ENCODE data around the gene POC1A. TPM values are rescaled to one million over a fixed set of nuclear protein-coding genes. Genes with fewer than 3 reads are reported as not detected.
A peak's percentile ranks its signal among the peaks of the same experiment; 100 is the strongest.
"Not testable (repeated sequence)": the region's sequence is repeated elsewhere in the genome, so short reads cannot be mapped to it uniquely, and the experiment has no call there.

POC1A gene
- total and polyA plus RNA-seq, 2 experiments from 2014 or later: 19.1 to 26.7 TPM

DNA sequence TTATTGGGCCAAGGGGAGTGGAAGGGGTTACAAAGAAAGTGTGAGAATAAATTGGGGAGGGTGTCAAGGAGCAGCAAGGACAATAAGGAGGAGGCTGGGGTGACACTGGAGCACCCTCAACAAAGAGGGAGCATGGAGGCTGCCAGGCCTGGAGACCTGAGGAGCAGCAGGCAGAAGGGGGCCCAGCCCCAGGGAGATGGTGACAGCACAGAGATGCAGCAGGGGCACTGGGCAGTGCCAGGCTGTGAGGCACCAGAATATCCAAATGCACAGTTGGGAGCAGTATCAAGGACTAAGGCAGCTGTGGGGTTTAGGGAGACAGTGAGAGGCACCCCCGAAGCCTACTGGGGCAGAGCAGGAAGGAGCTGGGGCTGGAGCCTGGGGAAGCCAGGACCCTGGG is 24.3 kb upstream of the POC1A start (continued):
- TF ChIP-seq, protein P1, sequence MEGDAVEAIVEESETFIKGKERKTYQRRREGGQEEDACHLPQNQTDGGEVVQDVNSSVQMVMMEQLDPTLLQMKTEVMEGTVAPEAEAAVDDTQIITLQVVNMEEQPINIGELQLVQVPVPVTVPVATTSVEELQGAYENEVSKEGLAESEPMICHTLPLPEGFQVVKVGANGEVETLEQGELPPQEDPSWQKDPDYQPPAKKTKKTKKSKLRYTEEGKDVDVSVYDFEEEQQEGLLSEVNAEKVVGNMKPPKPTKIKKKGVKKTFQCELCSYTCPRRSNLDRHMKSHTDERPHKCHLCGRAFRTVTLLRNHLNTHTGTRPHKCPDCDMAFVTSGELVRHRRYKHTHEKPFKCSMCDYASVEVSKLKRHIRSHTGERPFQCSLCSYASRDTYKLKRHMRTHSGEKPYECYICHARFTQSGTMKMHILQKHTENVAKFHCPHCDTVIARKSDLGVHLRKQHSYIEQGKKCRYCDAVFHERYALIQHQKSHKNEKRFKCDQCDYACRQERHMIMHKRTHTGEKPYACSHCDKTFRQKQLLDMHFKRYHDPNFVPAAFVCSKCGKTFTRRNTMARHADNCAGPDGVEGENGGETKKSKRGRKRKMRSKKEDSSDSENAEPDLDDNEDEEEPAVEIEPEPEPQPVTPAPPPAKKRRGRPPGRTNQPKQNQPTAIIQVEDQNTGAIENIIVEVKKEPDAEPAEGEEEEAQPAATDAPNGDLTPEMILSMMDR (conservative IDR thresholded peaks at IDR 0.05; ENCODE audit: low read depth in 2 of 2): no peak
- TF ChIP-seq, protein P2, sequence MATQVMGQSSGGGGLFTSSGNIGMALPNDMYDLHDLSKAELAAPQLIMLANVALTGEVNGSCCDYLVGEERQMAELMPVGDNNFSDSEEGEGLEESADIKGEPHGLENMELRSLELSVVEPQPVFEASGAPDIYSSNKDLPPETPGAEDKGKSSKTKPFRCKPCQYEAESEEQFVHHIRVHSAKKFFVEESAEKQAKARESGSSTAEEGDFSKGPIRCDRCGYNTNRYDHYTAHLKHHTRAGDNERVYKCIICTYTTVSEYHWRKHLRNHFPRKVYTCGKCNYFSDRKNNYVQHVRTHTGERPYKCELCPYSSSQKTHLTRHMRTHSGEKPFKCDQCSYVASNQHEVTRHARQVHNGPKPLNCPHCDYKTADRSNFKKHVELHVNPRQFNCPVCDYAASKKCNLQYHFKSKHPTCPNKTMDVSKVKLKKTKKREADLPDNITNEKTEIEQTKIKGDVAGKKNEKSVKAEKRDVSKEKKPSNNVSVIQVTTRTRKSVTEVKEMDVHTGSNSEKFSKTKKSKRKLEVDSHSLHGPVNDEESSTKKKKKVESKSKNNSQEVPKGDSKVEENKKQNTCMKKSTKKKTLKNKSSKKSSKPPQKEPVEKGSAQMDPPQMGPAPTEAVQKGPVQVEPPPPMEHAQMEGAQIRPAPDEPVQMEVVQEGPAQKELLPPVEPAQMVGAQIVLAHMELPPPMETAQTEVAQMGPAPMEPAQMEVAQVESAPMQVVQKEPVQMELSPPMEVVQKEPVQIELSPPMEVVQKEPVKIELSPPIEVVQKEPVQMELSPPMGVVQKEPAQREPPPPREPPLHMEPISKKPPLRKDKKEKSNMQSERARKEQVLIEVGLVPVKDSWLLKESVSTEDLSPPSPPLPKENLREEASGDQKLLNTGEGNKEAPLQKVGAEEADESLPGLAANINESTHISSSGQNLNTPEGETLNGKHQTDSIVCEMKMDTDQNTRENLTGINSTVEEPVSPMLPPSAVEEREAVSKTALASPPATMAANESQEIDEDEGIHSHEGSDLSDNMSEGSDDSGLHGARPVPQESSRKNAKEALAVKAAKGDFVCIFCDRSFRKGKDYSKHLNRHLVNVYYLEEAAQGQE (IDR thresholded peaks at IDR 0.05; ENCODE audit: unreplicated experiment): no peak
- TF ChIP-seq EZH2phosphoT487 (IDR thresholded peaks at IDR 0.05; ENCODE audit: unreplicated experiment) (no peak), ZNF114 (CRISPR knock-in tag; IDR thresholded peaks at IDR 0.05) (no peak), JUNB (IDR thresholded peaks at IDR 0.05; ENCODE audit: unreplicated experiment) (no peak)
- TF ChIP-seq, protein P3, sequence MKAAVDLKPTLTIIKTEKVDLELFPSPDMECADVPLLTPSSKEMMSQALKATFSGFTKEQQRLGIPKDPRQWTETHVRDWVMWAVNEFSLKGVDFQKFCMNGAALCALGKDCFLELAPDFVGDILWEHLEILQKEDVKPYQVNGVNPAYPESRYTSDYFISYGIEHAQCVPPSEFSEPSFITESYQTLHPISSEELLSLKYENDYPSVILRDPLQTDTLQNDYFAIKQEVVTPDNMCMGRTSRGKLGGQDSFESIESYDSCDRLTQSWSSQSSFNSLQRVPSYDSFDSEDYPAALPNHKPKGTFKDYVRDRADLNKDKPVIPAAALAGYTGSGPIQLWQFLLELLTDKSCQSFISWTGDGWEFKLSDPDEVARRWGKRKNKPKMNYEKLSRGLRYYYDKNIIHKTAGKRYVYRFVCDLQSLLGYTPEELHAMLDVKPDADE (IDR thresholded peaks at IDR 0.05): no peak

DNA sequence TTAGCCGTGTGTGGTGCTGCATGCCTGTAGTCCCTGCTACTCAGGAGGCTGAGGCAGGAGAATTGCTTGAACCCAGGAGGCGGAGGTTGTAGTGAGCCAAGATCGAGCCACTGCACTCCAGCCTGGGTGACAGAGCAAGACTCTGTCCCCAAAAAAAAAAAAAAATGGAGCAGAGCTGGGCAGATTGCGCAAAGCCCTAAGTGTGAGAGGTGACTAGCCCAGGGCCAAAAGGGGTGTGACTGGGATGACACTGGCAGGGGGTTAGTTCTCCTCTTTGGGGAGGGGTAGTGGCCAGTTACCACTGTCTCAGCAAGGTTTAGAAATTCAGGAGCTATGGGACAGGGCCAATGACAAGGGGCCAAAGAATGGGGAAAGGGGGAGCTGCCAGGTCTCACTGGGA is 23.9 kb upstream of the POC1A start:
- H3K36me3 ChIP-seq (ENCODE audit: insufficient read depth); H3K4me2 ChIP-seq; H3K36me3 Mint-ChIP-seq (ENCODE audit: low read depth); H3K79me2 ChIP-seq (replicated peaks; ENCODE audit: insufficient read depth); H3K4me3 ChIP-seq; H3F3A ChIP-seq (replicated peaks; ENCODE audit: low read depth); H4K20me1 ChIP-seq (replicated peaks; ENCODE audit: insufficient read depth); H3K27ac ChIP-seq (ENCODE audit: low read depth); H3K27me3 Mint-ChIP-seq (ENCODE audit: insufficient read depth, low read depth, poor library complexity); ATAC-seq; H3K4me3 Mint-ChIP-seq; H3K27ac Mint-ChIP-seq; H3K9me3 Mint-ChIP-seq; H3K9me2 ChIP-seq (ENCODE audit: insufficient read depth); H3K27me3 ChIP-seq (ENCODE audit: insufficient read depth); H3K4me1 ChIP-seq (ENCODE audit: insufficient read depth); H2AFZ ChIP-seq; DNase-seq (ENCODE audit: low spot score): not testable (repeated sequence)
- H3K4me1 Mint-ChIP-seq: peaks cover 23% of the 10 kb centered on the region

DNA sequence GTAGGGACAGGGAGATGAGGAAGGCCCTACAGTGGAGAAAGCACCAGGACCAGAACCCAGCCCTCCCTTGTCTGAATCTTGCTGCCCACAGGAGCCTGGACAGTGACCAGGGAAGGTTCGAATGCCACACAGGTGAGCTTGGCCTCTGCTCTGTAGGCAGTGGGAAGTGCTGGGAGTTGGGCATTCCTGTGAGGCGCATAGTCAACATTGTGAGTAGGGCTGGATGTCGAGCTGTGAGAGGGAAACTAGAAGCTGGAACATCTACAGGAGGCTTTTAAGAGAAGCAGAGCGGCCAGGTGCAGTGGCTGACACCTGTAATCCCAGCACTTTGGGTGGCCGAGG is 23.4 kb upstream of the POC1A start:
- Histone ChIP-seq H3K36me3 (ENCODE audit: insufficient read depth) (no peaks in the 10 kb centered on the region), H3K27ac (ENCODE audit: low read depth) (no peak overlapping the region), H3K9me2 (ENCODE audit: insufficient read depth) (no peaks in the 10 kb centered on the region), H3K27me3 (ENCODE audit: insufficient read depth) (no peaks in the 10 kb centered on the region), H3K4me1 (ENCODE audit: insufficient read depth) (no peaks in the 10 kb centered on the region), H3K79me2 (replicated peaks; ENCODE audit: insufficient read depth) (no peaks in the 10 kb centered on the region), H2AFZ (no peak overlapping the region), H3F3A (replicated peaks; ENCODE audit: low read depth) (no peaks in the 10 kb centered on the region), H4K20me1 (replicated peaks; ENCODE audit: insufficient read depth) (no peaks in the 10 kb centered on the region), H3K4me3 (no peak overlapping the region), H3K4me2 (no peak overlapping the region)
- H3K36me3 Mint-ChIP-seq (ENCODE audit: low read depth): no peaks in the 10 kb centered on the region
- H3K9me3 Mint-ChIP-seq: no peaks in the 10 kb centered on the region
- peak; percentile 40 for ATAC-seq
- H3K27ac Mint-ChIP-seq: no peak overlapping the region
- H3K27me3 Mint-ChIP-seq (ENCODE audit: insufficient read depth, low read depth, poor library complexity): peaks cover 4% of the 10 kb centered on the region
- no peak for TF ChIP-seq EZH2 (IDR thresholded peaks at IDR 0.05; ENCODE audit: low read depth, unreplicated experiment)
- H3K4me1 Mint-ChIP-seq: peaks cover 23% of the 10 kb centered on the region
- no peak overlapping the region for H3K4me3 Mint-ChIP-seq
- no peak for DNase-seq (ENCODE audit: low spot score)

All from GM23338 (cell line).